ENCODE data around the gene CARNS1. TPM values are rescaled to one million over a fixed set of nuclear protein-coding genes. Genes with fewer than 3 reads are reported as not detected.

Gene CARNS1
- total RNA-seq, 1 donor from 2014 or later: 0.23 TPM

DNA sequence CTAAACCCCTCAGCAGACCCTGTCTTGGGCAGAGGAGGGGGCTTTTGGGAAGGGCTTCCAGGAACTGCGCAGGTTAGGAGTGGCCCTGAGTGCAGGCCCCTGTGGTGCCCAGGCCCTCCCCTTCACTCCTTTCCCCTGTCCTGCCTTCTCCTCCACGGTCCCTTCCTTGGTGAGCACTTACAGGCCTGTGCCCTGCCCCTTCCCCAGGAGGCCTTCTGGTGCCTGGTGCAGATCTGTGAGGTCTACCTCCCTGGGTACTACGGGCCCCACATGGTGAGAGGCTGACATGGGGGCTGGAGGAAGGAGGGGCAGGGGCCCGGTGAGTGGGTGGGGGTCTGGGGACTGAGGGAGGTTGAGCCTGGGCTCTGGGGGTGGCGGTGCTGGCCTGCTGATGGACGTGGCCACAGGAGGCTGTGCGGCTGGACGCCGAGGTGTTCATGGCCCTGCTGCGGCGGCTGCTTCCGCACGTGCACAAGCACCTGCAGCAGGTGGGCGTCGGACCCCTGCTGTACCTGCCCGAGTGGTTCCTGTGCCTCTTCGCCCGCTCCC, 9.0 kb upstream of the CARNS1 start:
- FAIRE-seq (no peak), DNase-seq (ENCODE audit: low read depth) (no peak)
- Histone ChIP-seq H3K9me3 (ENCODE audit: insufficient read depth, low read depth, low read length) (no peaks in the 10 kb centered on the region), H3K27ac (ENCODE audit: low read depth, low read length) (no peak overlapping the region), H3K4me3 (ENCODE audit: insufficient read depth, low read depth, low read length) (no peak overlapping the region), H3K27me3 (ENCODE audit: insufficient read depth, low read length) (peaks cover 13% of the 10 kb centered on the region), H3K4me2 (ENCODE audit: low read length) (no peak overlapping the region), H3K9ac (ENCODE audit: low read length) (no peak overlapping the region), H3K36me3 (ENCODE audit: insufficient read depth, low read length) (no peaks in the 10 kb centered on the region), H2AFZ (ENCODE audit: low read depth, low read length) (no peak overlapping the region), H3K79me2 (ENCODE audit: insufficient read depth, low read length) (no peaks in the 10 kb centered on the region), H3K4me1 (ENCODE audit: insufficient read depth, low read length) (peaks cover 4% of the 10 kb centered on the region), H4K20me1 (ENCODE audit: insufficient read depth, low read length) (no peaks in the 10 kb centered on the region)
- H3K27me3 Mint-ChIP-seq (ENCODE audit: low read depth, unreplicated experiment): peaks cover 18% of the 10 kb centered on the region
- no peak overlapping the region for H3K4me3 Mint-ChIP-seq (ENCODE audit: unreplicated experiment)
- H3K9me3 Mint-ChIP-seq (ENCODE audit: unreplicated experiment): no peaks in the 10 kb centered on the region
- no peak overlapping the region for H3K27ac Mint-ChIP-seq (ENCODE audit: unreplicated experiment)
- no peaks in the 10 kb centered on the region for H3K4me1 Mint-ChIP-seq (ENCODE audit: low read depth, unreplicated experiment)
- TF ChIP-seq, protein P1, sequence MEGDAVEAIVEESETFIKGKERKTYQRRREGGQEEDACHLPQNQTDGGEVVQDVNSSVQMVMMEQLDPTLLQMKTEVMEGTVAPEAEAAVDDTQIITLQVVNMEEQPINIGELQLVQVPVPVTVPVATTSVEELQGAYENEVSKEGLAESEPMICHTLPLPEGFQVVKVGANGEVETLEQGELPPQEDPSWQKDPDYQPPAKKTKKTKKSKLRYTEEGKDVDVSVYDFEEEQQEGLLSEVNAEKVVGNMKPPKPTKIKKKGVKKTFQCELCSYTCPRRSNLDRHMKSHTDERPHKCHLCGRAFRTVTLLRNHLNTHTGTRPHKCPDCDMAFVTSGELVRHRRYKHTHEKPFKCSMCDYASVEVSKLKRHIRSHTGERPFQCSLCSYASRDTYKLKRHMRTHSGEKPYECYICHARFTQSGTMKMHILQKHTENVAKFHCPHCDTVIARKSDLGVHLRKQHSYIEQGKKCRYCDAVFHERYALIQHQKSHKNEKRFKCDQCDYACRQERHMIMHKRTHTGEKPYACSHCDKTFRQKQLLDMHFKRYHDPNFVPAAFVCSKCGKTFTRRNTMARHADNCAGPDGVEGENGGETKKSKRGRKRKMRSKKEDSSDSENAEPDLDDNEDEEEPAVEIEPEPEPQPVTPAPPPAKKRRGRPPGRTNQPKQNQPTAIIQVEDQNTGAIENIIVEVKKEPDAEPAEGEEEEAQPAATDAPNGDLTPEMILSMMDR (IDR thresholded peaks at IDR 0.05; ENCODE audit: insufficient read depth, low read depth, low read length): no peak
- TF ChIP-seq EZH2 (IDR thresholded peaks at IDR 0.05; ENCODE audit: insufficient read depth, low read length): no peak
- H3K36me3 Mint-ChIP-seq (ENCODE audit: low read depth, unreplicated experiment): peaks cover 3% of the 10 kb centered on the region

DNA sequence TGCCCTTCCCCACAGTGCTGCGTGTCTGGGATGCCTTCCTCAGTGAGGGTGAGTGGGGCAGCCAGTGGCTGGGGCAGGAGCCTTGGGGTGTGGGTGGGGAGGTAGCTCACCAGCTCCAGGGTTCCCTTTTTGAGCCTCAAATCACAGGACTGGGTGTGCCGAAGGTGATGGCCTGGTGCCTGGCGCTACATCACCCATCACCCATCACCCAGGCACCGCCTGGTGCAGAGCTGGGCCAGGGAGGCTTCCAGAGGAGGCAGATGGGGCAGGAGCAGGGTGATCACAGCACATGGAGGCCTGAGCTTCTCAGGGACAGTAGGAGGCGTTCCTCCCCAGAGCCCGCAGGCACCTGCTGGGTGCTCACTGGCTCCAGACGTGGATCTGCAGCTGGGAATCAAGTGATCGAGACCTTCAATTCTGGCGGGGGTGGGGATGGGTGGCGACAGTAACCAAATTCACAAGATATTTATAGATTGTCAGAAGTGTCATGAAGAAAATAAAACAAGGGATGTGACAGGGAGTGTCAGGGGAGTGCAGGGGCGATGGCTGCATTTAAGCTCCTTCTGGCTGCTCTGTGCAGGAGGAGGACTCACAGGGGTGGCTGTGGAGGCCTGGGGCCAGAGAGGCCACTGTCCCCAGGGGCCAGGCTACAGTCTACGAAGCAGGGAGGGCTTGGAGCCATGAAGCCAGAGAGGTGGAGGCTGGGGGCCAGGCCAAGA, 8.3 kb upstream of the CARNS1 start:
- H3K9ac ChIP-seq (ENCODE audit: low read length): no peak overlapping the region
- Mint-ChIP-seq H3K27me3 (ENCODE audit: low read depth, unreplicated experiment) (peaks cover 18% of the 10 kb centered on the region), H3K4me3 (ENCODE audit: unreplicated experiment) (no peak overlapping the region), H3K36me3 (ENCODE audit: low read depth, unreplicated experiment) (peaks cover 3% of the 10 kb centered on the region), H3K4me1 (ENCODE audit: low read depth, unreplicated experiment) (no peaks in the 10 kb centered on the region), H3K9me3 (ENCODE audit: unreplicated experiment) (no peaks in the 10 kb centered on the region), H3K27ac (ENCODE audit: unreplicated experiment) (peak overlapping the region; percentile 55)
- no peak overlapping the region for H3K4me2 ChIP-seq (ENCODE audit: low read length)
- H4K20me1 ChIP-seq (ENCODE audit: insufficient read depth, low read length): no peaks in the 10 kb centered on the region
- FAIRE-seq: no peak
- H2AFZ ChIP-seq (ENCODE audit: low read depth, low read length): no peak overlapping the region
- DNase-seq (ENCODE audit: low read depth): no peak
- H3K9me3 ChIP-seq (ENCODE audit: insufficient read depth, low read depth, low read length): no peaks in the 10 kb centered on the region
- no peaks in the 10 kb centered on the region for H3K36me3 ChIP-seq (ENCODE audit: insufficient read depth, low read length)
- peaks cover 19% of the 10 kb centered on the region for H3K27me3 ChIP-seq (ENCODE audit: insufficient read depth, low read length)
- H3K79me2 ChIP-seq (ENCODE audit: insufficient read depth, low read length): no peaks in the 10 kb centered on the region
- no peak overlapping the region for H3K4me3 ChIP-seq (ENCODE audit: insufficient read depth, low read depth, low read length)
- H3K4me1 ChIP-seq (ENCODE audit: insufficient read depth, low read length): peaks cover 2% of the 10 kb centered on the region
- H3K27ac ChIP-seq (ENCODE audit: low read depth, low read length): no peak overlapping the region
- TF ChIP-seq, protein P1 (IDR thresholded peaks at IDR 0.05; ENCODE audit: insufficient read depth, low read depth, low read length): no peak
- no peak for TF ChIP-seq EZH2 (IDR thresholded peaks at IDR 0.05; ENCODE audit: insufficient read depth, low read length)

DNA sequence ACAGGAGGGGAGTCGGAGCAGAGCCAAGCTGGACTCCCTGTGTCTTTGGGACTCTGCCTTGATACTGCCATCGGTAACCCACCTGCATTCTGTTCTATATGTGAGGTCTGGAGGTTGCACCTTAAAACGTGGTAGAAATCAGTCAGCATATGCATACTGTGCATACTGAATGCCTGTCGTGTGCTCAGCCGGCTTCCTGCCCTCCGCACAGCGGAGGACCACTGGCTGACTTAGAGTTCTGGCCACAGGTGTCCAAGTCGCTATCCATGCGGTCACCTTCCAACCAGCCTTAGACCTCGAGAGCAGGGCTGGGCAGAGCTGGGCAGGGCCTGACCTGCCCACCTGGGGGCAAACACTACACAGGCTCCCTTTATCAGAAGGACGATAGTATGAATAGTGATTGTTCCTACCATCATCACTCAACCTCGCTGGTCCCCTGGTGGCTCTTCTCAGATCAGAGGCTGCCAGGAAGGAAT, 7.8 kb upstream of the CARNS1 start:
- Histone ChIP-seq H2AFZ (ENCODE audit: low read depth, low read length) (no peak overlapping the region), H3K4me3 (ENCODE audit: insufficient read depth, low read depth, low read length) (no peak overlapping the region), H3K9ac (ENCODE audit: low read length) (no peak overlapping the region), H3K36me3 (ENCODE audit: insufficient read depth, low read length) (no peaks in the 10 kb centered on the region), H3K27me3 (ENCODE audit: insufficient read depth, low read length) (peaks cover 19% of the 10 kb centered on the region), H3K4me1 (ENCODE audit: insufficient read depth, low read length) (no peaks in the 10 kb centered on the region), H3K9me3 (ENCODE audit: insufficient read depth, low read depth, low read length) (no peaks in the 10 kb centered on the region), H3K4me2 (ENCODE audit: low read length) (no peak overlapping the region), H3K27ac (ENCODE audit: low read depth, low read length) (no peak overlapping the region), H4K20me1 (ENCODE audit: insufficient read depth, low read length) (no peaks in the 10 kb centered on the region), H3K79me2 (ENCODE audit: insufficient read depth, low read length) (no peaks in the 10 kb centered on the region)
- no peaks in the 10 kb centered on the region for H3K4me1 Mint-ChIP-seq (ENCODE audit: low read depth, unreplicated experiment)
- H3K27me3 Mint-ChIP-seq (ENCODE audit: low read depth, unreplicated experiment): peaks cover 18% of the 10 kb centered on the region
- FAIRE-seq (no peak), DNase-seq (ENCODE audit: low read depth) (no peak)
- H3K36me3 Mint-ChIP-seq (ENCODE audit: low read depth, unreplicated experiment): peaks cover 3% of the 10 kb centered on the region
- no peaks in the 10 kb centered on the region for H3K9me3 Mint-ChIP-seq (ENCODE audit: unreplicated experiment)
- no peak overlapping the region for H3K4me3 Mint-ChIP-seq (ENCODE audit: unreplicated experiment)
- H3K27ac Mint-ChIP-seq (ENCODE audit: unreplicated experiment): no peak overlapping the region
- TF ChIP-seq, protein P1 (IDR thresholded peaks at IDR 0.05; ENCODE audit: insufficient read depth, low read depth, low read length): no peak
- TF ChIP-seq EZH2 (IDR thresholded peaks at IDR 0.05; ENCODE audit: insufficient read depth, low read length): no peak

All from astrocyte (in vitro differentiated cells and primary cell).